Suprapubic skin (tissue), 3 donors: ENCODE measurements around the gene THSD7B.

Experiments used
- POLR2A ChIP-seq, 2 donors: fragments of 450-650 bp; IDR thresholded peaks; one replicate each; pipeline ENCODE4 v1.6.1; 2017; ENCODE audit warnings: antibody characterized with exemption in 2 of 2, mild to moderate bottlenecking in 2 of 2, moderate library complexity in 2 of 2
- TF ChIP-seq, protein P1 (sequence below), 2 donors: fragments of 200-600 bp in 1 of 2; fragments of 450-650 bp in 1 of 2; sonication (generic) in 1 of 2; IDR thresholded peaks; one replicate each; pipeline ENCODE4 v1.5.1; 2016 to 2019; ENCODE audit warnings: antibody characterized with exemption in 2 of 2, mild to moderate bottlenecking in 1 of 2, moderate library complexity in 1 of 2

DNA sequence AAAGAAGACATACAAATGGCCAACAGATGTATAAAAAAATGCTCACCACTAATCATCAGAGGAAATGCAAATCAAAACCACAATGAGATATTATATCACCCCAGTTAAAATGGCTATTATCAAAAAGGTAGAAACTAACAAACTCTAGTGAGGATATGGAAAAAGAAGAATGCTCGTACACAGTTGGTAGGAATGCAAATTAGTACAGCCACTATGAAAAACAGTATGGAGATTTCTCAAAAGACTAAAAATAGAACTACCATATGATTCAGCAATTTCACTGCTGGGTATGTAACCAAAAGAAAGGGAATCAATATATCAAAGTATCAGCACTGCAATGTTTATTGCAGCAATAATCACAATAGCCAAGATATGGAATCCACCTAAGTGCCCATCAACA lies 679.6 kb downstream of the THSD7B start:
- TF ChIP-seq, protein P1, sequence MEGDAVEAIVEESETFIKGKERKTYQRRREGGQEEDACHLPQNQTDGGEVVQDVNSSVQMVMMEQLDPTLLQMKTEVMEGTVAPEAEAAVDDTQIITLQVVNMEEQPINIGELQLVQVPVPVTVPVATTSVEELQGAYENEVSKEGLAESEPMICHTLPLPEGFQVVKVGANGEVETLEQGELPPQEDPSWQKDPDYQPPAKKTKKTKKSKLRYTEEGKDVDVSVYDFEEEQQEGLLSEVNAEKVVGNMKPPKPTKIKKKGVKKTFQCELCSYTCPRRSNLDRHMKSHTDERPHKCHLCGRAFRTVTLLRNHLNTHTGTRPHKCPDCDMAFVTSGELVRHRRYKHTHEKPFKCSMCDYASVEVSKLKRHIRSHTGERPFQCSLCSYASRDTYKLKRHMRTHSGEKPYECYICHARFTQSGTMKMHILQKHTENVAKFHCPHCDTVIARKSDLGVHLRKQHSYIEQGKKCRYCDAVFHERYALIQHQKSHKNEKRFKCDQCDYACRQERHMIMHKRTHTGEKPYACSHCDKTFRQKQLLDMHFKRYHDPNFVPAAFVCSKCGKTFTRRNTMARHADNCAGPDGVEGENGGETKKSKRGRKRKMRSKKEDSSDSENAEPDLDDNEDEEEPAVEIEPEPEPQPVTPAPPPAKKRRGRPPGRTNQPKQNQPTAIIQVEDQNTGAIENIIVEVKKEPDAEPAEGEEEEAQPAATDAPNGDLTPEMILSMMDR (IDR thresholded peaks at IDR 0.05): no peak
- no peak for TF ChIP-seq POLR2A (IDR thresholded peaks at IDR 0.05)
